ENCODE measurements around the gene HDAC4.

The HDAC4 gene

DNA sequence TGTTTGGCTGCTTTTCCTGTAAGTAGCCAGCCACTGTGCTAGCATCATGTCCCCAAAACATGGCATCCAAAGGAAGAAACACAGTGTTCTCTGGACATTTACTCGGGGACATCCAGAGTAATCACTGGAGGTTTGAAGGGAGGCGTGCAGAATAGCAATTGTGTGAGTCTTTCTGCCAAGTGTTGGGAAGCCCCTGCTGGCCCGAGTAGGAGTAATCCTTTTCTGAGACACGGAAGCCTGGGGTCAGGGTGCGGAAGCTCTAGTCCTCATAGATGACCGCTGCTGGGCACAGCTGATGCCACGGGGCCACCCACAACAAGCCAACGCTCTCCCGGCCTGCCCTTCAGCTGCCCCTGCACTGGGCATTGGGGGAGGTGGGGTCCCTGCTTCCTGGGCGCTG is 24.8 kb upstream of the HDAC4 start:
- no peak for DNase-seq

DNA sequence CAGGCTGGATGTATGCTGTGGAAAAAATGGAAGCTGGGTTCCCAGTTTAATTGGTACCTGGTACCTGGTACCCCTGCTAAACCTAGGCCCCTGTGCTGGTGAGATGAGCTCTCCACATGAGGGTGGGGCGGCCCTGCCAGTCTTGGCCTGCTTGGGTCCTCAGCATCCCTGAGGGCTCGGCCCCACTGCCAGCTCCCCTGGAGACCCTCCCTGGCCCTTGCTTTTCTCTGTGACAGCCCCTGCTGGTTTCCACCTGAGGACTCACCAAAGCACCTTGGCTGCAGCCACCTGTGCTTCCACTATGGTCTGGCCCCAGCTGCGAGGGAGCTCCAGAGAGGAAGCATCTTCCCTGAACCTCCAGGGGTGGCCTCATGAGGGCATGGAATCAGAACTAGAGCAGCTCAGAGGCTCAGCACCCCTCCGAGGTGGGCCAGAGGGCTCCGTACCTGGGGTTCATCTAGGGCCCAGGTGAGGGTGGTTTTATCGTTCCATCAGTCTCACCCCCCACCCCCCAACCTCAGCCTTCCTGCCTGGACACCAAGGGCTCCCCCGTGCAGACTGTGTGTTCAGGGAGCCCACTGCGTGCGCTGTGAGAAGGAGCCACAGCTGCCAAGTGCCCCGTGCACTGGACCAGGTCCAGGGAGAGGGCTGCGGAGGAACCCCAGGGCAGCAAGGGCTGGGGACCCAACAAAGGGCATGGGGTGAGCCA is 23.7 kb upstream of the HDAC4 start:
- no peak for DNase-seq

DNA sequence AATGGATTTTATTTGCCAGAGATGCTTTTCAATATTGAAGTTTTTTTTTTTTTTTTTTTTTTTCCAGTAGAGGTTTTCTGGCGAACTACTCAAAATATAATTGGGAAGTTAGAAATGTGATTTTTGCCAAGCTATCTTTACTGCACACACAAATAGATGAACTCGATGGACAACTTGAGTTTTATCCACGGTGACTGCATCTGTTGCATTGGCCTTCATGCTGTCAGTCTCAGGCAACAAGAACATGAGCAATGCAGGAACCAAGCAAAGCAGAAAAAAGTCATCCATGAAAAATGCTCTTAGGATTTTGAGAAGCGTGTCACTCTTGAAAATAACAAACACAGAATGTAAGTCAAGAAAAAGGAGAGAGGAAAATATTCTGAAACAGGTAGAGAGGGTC is 22.7 kb upstream of the HDAC4 start:
- no peak for DNase-seq

DNA sequence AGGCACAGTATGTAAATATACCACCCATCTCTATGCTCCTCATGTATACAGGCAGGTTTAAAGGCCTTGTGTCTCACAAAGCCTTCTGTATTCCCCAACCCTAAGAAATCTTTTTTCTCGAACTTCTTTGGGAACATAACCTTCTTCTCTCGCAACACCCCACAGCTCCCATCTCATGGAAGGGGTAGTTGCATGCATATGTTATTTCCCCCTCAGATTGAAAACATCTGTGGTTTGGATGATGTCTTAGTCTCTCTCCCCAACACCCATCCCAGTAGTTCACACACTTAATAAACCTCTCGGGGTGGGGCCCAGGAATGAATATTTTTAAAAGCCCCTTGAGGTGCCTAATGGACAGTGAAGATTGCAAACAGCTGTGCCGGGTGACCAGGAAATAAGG is 21.0 kb upstream of the HDAC4 start:
- no peak for DNase-seq

DNA sequence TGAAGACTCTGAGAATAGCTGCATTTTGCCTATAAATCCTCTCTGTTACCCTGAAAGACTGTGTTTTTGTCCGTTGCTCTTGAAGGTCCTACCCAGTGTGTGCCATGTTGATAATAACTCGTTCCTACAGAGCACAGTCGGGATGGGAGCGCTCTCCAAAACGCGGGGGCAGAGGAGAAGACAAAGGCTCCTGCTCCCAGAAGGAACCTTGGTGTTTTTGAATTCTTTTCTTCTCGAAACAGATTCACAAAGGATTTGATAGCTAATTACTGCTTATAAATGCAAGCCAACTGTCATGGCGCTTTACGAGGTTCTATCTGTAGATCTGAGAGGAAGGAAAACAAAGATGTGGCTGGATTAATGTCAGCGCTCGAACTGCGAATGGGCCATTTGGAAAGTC is 19.3 kb upstream of the HDAC4 start:
- no peak for DNase-seq

DNA sequence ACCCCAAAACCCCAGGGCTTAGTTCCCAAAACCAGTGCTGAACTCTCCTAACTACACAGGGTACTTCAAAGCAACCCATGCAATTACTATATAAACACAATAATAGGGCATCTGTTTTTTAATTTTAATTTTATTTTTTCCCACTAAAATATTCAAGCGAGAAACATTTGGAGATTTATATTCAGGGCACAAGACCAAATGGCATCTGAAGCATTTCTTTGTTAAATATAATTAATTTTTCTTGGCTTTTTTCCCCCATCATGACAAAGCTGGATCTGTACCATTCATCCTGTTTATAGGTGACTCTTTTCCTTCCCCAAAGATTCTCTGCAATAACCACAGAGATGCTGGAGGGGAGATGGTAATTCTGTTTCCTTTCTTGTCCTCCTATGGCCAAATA is 18.1 kb upstream of the HDAC4 start:
- no peak for DNase-seq

DNA sequence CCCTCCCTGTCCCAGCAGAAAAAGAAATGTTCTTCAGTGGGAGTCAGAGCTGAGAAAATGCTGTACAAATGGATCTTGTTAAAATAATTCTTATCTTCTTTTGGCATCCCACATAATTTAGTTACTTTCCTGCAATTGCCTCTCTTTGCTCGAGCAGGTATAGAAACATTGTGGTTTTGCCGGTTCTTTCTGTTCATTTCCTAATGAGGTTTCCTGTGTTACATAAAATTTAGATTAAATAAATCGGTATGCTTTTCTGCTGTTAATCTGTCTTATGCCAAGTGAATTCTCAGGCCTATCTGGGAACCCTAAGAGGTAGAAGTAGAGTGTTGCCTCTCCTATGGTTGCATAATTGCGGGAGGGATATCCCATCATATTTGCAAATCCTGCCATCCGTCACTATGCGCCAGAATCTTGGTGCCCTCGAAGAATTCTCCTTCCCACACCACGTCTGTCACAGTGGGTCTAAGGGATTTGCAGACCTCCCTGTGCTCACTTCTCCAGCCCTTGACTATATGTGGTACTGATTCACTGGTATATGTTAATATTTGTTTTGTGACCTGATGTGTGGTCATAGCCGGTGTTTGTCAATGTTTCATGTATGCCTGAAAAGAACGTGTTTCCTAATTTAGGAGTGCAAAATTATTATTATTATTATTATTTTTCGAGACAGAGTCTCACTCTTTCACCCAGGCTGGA is 12.2 kb upstream of the HDAC4 start:
- DNase-seq = peak; percentile 10

DNA sequence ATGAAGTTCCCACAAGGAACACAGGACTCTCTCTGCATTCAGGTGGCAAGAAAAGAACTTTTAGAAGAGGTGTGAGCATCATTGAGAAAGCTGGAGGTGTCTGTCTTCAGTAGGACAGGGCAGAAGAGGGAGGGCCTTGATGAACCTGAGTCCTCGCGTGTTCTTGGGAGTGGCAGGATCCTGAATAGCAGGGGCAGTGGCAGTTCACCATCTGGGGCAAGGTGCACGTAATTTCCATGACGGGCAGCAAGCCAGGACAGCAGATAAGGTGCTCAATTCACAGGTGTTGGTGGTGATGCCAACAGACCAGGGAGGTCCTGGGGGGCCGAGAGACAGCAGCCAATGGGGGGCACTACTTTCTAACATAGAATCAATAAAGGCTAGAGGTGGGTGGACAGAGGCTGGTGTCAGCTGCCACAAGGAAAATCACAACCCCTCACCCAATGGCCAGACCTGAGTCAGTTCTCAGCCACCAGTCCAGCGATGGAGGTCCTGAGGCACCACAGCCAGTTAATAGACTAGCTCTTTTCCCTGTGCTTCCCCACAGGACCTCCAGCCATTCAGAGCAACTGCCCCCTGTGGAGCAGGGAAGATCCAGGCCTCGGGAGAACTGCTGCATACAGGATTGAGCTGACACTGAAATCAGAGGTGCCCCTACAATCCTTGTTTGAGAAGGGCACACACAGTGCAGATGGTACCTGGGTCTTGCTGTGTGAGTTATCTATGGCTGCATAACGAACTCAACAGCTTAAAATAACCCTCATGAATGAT is 10.9 kb upstream of the HDAC4 start:
- DNase-seq = no peak

DNA sequence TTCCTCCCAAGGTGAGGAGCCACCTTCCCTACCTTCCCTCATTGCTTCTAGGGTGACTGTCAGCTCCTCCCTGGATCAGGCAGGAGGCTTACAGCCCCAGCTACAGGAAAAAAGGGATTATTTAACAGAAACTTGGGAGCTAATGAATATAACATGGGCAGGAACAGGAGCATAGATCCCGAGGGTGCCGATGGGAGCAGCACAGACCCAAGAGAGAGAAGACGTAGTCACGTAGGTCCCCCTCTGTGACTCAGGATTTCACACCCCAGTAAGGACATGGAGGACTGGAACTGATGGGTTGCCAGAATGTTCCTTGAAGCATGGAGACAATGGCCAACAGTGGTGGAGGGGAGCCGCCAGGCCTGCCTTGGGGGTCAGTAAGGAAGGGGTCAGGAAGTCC is 10.3 kb upstream of the HDAC4 start:
- no peak for DNase-seq

DNA sequence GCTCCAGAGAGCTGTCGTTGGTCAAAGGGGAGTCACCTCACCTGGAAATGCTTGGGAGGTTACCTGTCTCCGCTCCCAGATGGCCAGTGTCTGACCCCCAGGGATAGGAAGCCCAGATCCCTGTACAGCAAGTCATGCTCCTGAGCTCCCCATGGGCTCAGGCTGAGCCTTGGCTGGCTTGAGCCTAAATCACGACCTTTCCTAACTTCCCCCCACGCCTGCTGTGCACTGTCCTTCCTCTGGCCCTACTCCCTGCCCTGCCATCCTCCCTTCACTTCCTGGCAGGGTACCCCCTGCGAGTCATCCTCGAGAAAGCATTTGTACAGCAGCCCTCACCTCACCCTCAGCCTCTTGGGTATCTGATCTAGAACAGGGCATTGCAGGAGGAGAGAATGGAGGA is 9.2 kb upstream of the HDAC4 start:
- no peak for DNase-seq

DNA sequence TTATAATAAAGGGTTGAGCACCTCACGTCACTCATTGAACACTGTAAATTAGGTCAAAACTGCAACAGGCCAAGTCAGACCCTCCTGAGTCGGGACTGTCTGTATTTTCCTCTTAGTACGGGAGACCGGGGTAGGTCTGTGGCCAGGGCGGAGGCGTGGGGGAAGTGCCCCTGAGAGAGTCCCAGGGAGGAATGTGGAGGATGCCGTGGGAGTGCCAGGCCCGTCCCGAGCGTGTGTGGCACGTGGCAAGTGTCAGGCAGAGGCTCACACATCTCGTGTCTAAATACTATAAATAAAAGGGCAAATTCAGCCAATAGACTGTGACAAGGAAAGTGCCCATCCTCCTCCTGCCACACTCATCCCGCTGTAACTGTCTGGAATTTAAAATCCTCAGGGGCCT is 6.3 kb upstream of the HDAC4 start:
- no peak for DNase-seq

DNA sequence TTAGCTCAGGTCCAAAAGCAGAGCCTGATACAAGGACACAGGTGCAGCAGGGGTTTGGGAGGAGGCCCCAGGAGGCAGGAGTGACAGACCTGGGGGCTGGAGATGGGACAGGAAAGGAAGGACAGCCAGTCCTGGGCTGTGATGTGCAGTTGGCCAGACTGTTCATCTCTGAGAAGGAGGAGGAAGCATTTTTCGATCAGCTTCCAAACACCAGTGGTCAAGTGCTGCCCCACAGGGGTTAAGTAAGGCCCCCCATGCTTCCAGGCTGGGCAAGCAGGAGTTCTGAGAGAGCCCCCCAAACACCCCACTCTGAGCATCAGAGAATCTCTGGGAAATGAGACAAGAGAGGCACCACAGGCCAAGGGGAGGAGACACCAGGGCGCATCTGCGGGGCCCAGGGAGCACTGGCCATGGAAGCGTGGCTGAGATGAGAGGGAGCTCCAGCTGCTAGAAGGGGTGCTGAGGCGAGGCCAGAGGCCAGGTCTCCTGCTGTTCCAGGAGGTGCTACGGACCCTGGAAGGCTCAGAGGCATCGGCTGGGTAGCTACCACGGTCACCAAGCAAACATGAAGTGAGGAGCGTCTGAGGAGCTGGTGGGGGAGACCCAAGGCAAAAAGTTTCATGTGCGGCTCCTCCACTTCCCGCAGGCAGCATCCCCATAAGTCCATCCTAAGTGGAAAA is 5.6 kb upstream of the HDAC4 start:
- no peak for DNase-seq

DNA sequence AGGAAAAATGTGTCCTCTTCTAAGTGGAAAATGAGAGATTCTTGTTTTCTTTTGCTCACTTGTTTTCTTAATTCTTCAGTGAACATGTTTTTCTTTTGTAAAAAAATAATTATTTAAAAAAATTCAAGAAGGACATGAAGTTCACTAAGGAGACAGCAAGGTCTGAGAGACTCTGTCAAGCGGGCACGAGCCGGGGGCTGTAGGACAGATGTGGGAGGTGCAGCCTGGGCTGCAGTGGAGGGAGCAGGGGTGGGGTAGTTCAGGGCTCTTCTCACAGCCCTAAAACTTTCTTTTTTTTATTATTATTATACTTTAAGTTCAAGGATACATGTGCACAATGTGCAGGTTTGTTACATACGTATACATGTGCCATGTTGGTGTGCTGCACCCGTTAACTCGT is 4.3 kb upstream of the HDAC4 start:
- no peak for DNase-seq

DNA sequence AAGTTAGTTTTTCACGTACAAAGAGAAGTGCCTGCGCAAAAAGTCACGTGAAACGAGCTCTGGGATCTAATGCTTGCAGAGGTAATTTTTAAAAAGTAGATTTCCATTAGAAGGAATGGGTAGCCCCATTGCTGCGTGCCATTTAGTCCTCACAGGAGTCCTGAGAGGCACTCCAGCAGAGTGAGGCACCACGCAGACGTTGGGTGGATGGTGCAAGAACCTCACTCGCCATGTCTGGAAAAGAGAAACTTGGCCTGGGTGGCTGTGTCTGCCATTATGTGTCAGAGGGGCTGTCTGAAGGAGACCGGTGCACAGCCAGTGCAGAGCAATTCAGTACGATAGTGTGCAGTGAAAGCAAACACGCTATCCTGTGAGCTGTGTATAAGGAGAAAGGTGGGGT is 1.8 kb upstream of the HDAC4 start:
- DNase-seq = no peak

DNA sequence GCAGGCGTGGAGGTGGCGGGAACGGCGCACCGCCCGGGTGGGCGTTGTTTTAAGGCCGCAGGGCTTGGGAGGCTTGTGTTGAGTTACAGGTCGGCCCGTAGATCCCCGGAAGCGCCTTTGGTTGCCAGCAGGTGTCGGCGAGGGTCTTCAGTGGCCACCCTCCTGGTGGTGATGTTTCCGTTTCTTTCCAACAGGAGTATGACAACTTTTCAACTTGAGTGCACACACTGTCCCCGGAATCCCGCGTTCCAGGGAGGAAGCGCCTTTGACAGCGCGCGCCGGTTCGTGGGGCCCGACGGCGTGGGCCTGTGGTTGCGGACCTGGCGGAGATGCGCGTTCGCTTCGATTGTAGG is 1.0 kb upstream of the HDAC4 start:
- no peak for DNase-seq

DNA sequence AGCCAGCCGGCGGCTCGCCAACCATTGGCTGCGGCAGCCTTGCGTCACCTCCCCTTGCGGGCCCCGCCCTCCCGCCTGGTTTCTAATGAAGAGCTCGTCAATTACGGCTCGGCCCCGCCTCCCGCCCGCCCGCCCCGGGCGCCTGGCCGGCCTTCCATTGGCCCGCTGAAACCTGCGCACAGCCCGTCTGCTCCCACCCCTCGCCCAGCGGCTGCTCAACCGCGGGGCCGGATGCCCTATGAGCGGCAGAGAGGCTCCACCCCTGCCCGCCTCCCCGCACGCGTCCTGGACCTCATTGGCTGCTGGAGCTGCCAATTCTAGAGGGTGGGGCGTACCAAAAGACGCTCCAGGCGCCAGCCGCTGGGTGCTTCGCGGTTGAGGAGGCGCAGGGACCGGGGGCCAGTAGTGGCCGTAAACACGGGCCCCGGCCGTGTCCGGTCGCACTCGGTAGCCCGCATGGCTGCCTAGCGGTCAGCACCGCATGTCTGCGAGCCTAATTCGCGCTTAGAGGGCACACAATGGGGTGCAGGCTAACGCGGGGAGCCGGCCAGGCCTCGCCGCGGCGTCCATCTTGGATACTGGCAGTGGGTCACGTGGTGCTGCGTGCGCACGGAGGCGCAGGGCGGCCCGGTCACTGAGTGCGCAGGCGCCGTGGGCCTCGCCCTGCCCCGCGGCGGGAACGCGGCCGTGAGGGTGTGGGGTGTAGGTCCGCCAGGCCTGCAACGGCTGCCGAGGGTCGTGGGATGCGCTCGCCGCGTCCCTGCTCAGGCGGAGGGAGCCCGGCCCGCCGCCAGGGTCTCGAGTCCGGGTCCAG is 454 bp upstream of the HDAC4 start:
- DNase-seq = peak; percentile 100

DNA sequence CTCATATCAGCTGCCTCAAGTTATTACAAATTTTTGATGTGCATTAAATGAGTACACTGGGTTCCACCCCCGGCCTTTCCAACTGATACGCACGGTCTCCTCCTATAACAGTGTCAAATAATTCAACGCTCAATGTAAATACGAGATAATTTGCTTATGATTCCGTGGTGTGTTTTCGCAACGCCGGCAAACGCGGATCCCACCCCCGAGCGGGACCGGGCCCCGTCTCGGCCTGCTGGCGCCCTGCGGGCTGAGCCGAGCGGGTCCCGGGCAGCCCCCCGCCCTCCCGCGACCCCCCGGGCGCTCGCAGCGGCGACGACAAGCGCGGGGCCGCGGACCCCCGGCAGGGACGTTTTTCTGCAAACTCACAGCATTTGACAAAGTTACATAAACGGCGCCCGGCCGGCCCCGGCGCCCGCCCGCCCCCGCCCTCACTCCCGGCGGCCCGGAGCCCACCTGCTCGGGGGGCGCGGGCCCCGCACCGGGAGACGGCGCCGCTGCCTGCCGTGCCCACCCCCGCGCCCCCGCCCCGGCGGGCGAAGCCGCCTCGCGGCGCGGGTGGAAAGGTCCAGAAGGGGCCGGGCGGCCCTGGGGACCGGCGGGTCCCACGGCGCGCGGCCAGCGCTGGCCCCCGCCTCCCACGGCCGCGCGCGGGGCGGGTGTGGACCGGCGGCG is 762 bp downstream of the HDAC4 start:
- DNase-seq = no peak

DNA sequence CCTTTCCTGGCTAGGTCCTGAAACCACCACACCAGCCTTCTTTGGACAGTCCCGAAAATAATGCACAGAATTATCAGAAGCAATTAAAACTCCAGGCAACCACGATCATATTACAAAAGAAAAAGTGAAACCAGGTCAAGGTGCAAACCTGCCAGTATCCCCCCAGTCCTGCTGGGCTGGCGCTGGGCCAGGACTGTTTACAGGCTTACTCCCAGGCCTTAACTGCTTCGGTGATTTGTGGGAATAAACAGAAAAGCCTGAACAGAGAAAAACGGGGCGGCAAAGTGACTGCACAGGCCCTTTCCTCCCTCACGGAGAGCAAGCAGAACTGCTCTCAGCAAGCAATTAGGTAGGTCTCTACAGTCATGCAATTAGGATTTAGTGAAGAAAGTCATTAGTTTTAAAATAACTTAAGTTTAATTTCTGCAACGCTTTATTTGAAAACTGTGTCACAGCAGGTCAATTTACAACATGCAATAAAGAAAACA is 1.3 kb downstream of the HDAC4 start:
- DNase-seq = peak; percentile 62

DNA sequence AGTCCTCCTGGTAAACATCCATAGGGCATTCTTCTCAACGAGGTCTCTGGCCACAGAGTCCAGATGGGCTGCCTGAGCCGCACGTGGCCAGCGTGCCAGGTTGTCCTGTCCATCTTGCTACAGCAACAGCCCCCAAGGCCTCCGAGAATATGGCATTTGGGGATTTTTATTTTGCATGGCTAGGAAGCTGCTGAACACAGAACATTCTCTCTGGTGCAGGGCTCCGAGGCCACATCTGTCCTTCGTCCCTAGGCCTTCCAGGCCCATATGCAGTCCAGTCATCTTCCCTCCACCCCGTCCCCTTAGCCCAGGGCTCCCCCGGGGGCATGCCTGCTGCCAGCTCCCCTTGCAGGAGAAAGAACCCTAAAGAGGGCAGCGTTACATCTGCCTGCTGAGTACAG is 2.3 kb downstream of the HDAC4 start:
- DNase-seq = no peak

DNA sequence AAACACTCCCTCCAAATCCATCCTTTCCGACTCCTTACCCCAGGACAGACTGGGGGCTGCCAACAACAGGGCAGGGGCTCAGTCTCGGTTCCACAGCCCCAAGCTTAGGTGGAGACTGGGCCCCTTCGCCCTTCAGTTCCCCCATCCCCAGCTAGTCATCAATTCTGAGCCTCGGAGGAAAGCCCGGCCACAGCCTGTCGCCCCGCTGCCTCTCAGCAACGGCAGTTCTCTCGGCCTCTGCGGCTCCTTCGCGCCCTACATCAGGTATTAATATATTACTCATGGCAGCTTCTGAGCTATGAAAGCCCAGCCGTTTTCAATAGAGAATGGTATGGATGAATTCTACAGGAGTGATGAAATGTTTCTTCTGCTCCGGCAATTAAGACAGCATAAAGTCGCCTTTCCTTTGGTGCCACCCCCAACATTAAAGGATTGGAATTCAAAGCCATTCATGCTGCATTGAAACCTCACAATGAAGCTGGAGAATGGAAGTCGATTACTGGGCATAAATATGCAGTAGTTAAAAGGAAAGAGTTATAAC is 2.8 kb downstream of the HDAC4 start:
- no peak for DNase-seq

DNA sequence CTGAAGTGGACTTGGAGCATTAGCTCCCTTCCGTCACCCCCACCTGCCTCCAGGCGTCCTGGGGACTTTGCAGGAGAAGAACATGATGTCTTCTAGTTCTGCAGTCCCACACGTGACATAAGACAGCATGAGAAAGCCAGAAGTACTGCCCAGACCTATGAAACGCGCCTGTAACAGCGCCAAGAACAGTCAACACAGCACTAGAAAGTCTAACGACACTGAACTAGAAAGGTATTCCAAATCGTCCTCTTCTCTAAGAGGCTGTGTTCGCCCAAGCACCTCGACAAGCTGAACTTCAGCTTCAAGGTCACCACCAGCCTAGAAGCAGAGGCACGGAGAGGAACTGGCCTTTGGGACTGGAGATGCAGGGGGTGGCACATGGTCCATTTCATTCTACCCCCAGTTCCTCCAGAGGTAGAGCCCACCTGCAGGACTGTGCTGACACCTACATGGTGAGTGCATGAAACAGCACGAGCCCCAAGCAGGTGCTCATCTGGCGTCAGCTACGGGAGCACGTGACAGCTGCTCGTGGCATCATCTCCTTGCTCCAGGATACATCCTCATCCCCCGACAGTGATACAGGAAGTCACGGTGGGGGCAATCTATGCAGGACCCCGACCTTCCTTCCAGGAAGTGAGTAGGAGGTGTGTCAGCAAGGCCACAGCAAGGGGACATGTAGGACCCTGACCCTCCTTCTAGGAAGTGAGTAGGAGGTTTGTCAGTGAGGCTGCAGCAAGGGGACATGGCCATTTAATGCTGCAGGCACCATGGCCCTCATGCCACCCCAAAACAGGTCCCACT is 3.7 kb downstream of the HDAC4 start:
- DNase-seq = peak; percentile 49
